Keratinocyte (primary cell): Measurements from ENCODE around the gene DUSP22. TPM values are rescaled to one million over a fixed set of nuclear protein-coding genes. Genes with fewer than 3 reads are reported as not detected.

ENCODE experiments used
- DNase-seq: peaks from one replicate; pipeline ENCODE4 v3.0.0-alpha.2; 2011; ENCODE audit warnings: low read depth, missing footprints, low spot score
- FAIRE-seq: peaks from 2 replicates; lab custom pipeline; 2011; peaks lifted over from hg19 to GRCh38; lab: Jason Lieb, UNC
- H2AFZ ChIP-seq: 2 replicates; pipeline ENCODE4 v1.6.0; 2012; ENCODE audit warnings: low read length, control low read depth, inconsistent platforms; ENCODE audit not compliant: control insufficient read depth
- H3K27ac ChIP-seq: 2 replicates; pipeline ENCODE4 v1.5.1; 2011; ENCODE audit warnings: low read length; ENCODE audit not compliant: control insufficient read depth, insufficient read depth
- H3K27me3 ChIP-seq: 3 replicates; pipeline ENCODE4 v1.6.0; 2011; ENCODE audit warnings: low read length; ENCODE audit not compliant: control insufficient read depth, insufficient read depth; ENCODE audit errors: extremely low read depth
- H3K36me3 ChIP-seq, 2 experiments: 2 replicates in 1 of 2; 3 replicates in 1 of 2; pipeline ENCODE4 v1.5.1; 2011; ENCODE audit warnings: low read length in 2 of 2, mild to moderate bottlenecking in 1 of 2; ENCODE audit not compliant: control insufficient read depth in 2 of 2, insufficient read depth in 2 of 2; ENCODE audit errors: extremely low read depth in 1 of 2
- H3K4me1 ChIP-seq: 3 replicates; pipeline ENCODE4 v1.5.1; 2011; ENCODE audit warnings: low read length; ENCODE audit not compliant: control insufficient read depth, insufficient read depth; ENCODE audit errors: extremely low read depth
- H3K4me2 ChIP-seq: 3 replicates; pipeline ENCODE4 v1.6.0; 2011; ENCODE audit warnings: low read depth, low read length; ENCODE audit not compliant: control insufficient read depth, insufficient read depth; ENCODE audit errors: extremely low read depth
- H3K4me3 ChIP-seq, 3 experiments: fragments of 200-600 bp in 1 of 3; sonication (generic) in 1 of 3; 2 replicates in 2 of 3; 3 replicates in 1 of 3; pipeline ENCODE4 v1.5.1; 2011 to 2016; ENCODE audit warnings: low read length in 3 of 3, mild to moderate bottlenecking in 3 of 3, control low read depth in 2 of 3, inconsistent platforms in 1 of 3, low read depth in 1 of 3, mixed read lengths in 1 of 3, mixed run types in 1 of 3, moderate library complexity in 1 of 3; ENCODE audit not compliant: control insufficient read depth in 2 of 3, insufficient read depth in 2 of 3; ENCODE audit errors: extremely low read depth in 1 of 3
- H3K79me2 ChIP-seq: 2 replicates; pipeline ENCODE4 v1.6.0; 2012; ENCODE audit warnings: low read length; ENCODE audit not compliant: control insufficient read depth, insufficient read depth
- H3K9ac ChIP-seq: 3 replicates; pipeline ENCODE4 v1.6.0; 2011; ENCODE audit warnings: low read length; ENCODE audit not compliant: control insufficient read depth, insufficient read depth; ENCODE audit errors: extremely low read depth
- H3K9me1 ChIP-seq: 3 replicates; pipeline ENCODE4 v1.6.0; 2011; ENCODE audit warnings: low read length; ENCODE audit not compliant: control insufficient read depth, insufficient read depth; ENCODE audit errors: extremely low read depth
- H3K9me3 ChIP-seq: 2 replicates; pipeline ENCODE4 v1.5.1; 2012; ENCODE audit warnings: low read depth, low read length; ENCODE audit not compliant: control insufficient read depth
- H4K20me1 ChIP-seq: 3 replicates; pipeline ENCODE4 v1.6.0; 2011; ENCODE audit warnings: low read length; ENCODE audit not compliant: control insufficient read depth, insufficient read depth; ENCODE audit errors: extremely low read depth
- EZH2 ChIP-seq: IDR thresholded peaks from one replicate; pipeline ENCODE4 v1.6.1; 2012; ENCODE audit warnings: inconsistent platforms, mild to moderate bottlenecking, low read length, moderate library complexity
- dilution Hi-C: fragments of 300-500 bp; cut with MboI; formaldehyde crosslinking; loops from one replicate; pipeline ENCODE4 v1.7.0; 2020; ENCODE audit warnings: low sequenced_read_pairs; ENCODE audit not compliant: extremely low pct_ligation_motif_present
- polyA plus RNA-seq, 5 experiments: library from polyadenylated mRNA; depleted of rRNA in 3 of 5; stranded (reverse) in 3 of 5; stranded (forward) in 1 of 5; unstranded in 1 of 5; fragments of >200 nt; gene quantifications; 1 replicate in 1 of 5; 2 replicates in 3 of 5; 3 replicates in 1 of 5; pipeline versions ENCODE4 v1.2.1 to v1.2.3, GENCODE V29; 2011 to 2012; ENCODE audit warnings: missing spikeins in 2 of 5, low read depth in 1 of 5, low replicate concordance in 1 of 5
- TF ChIP-seq, protein P1 (sequence below), 3 experiments: IDR thresholded peaks in 1 of 3; conservative IDR thresholded peaks in 1 of 3; optimal IDR thresholded peaks in 1 of 3; 2 replicates in 2 of 3; 3 replicates in 1 of 3; pipeline versions ENCODE3 to v1.5.1; 2011; ENCODE audit warnings: low read length in 3 of 3, mild to moderate bottlenecking in 3 of 3, moderate library complexity in 2 of 3, control low read depth in 1 of 3, inconsistent platforms in 1 of 3; ENCODE audit not compliant: insufficient read depth in 2 of 3; ENCODE audit errors: extremely low read depth in 1 of 3

DUSP22 gene
- polyA plus RNA-seq, 1 donor (not counting 4 experiments of a cell fraction or from before 2014, with no cell fraction given): 17.3 TPM

- no peak overlapping the region for H3K9ac ChIP-seq
- H3K4me3 ChIP-seq: no peak overlapping the region
- no peaks in the 10 kb centered on the region for H3K36me3 ChIP-seq
- no peak overlapping the region for H3K4me2 ChIP-seq
- DNase-seq (no peak), FAIRE-seq (no peak)
- H3K27me3 ChIP-seq: no peaks in the 10 kb centered on the region
- H4K20me1 ChIP-seq: no peaks in the 10 kb centered on the region
- dilution Hi-C loops: no loop called here
- no peak overlapping the region for H2AFZ ChIP-seq
- no peak for TF ChIP-seq EZH2
- TF ChIP-seq, protein P1, sequence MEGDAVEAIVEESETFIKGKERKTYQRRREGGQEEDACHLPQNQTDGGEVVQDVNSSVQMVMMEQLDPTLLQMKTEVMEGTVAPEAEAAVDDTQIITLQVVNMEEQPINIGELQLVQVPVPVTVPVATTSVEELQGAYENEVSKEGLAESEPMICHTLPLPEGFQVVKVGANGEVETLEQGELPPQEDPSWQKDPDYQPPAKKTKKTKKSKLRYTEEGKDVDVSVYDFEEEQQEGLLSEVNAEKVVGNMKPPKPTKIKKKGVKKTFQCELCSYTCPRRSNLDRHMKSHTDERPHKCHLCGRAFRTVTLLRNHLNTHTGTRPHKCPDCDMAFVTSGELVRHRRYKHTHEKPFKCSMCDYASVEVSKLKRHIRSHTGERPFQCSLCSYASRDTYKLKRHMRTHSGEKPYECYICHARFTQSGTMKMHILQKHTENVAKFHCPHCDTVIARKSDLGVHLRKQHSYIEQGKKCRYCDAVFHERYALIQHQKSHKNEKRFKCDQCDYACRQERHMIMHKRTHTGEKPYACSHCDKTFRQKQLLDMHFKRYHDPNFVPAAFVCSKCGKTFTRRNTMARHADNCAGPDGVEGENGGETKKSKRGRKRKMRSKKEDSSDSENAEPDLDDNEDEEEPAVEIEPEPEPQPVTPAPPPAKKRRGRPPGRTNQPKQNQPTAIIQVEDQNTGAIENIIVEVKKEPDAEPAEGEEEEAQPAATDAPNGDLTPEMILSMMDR (optimal IDR thresholded peaks at IDR 0.05 in 1 of 3, IDR thresholded peaks at IDR 0.05 in 1 of 3, conservative IDR thresholded peaks at IDR 0.05 in 1 of 3; ENCODE audit: extremely low read depth in 1 of 3, insufficient read depth in 2 of 3, low read length in 3 of 3): no peak
- H3K27ac ChIP-seq: no peak overlapping the region
- no peaks in the 10 kb centered on the region for H3K79me2 ChIP-seq
- peaks cover 1% of the 10 kb centered on the region for H3K9me3 ChIP-seq
- no peaks in the 10 kb centered on the region for H3K4me1 ChIP-seq
- no peaks in the 10 kb centered on the region for H3K9me1 ChIP-seq
Measured at GRCh38 chr6:280775-281468, 11.4 kb upstream of the DUSP22 start.

DNA sequence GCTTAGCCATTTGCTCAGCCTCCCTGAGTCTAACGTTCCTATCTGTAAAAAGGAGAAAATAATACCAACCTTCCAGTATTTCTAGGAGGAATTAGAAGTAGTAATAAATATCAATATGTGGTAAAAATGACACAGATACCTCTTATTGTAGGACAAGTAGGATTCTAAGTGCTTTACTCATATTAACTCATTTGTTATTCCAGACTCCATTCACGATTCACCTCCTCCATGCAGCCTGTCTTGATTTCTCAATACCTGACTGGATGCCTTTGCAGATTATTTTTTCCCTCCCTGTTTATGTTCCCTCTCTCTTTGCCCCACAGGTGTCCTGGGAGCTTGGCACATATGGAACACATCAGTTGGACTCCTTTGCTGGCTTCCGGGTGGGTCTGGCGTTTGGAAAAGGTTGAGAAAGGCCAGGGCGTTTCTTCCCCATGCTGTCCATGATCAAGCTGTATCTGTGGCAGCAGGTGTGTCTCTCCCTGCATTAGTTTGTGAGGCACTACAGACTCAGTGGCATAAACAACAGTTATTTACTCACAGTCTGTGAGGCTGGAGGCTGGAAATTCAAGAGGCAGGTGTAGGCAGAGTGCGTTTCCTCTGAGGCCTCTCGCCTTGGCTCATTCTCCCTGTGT, 10.7 kb upstream of the DUSP22 start:
- no peaks in the 10 kb centered on the region for H3K27me3 ChIP-seq
- H3K27ac ChIP-seq: no peak overlapping the region
- no peak for TF ChIP-seq EZH2
- TF ChIP-seq, protein P1 (optimal IDR thresholded peaks at IDR 0.05 in 1 of 3, IDR thresholded peaks at IDR 0.05 in 1 of 3, conservative IDR thresholded peaks at IDR 0.05 in 1 of 3; ENCODE audit: extremely low read depth in 1 of 3, insufficient read depth in 2 of 3, low read length in 3 of 3): no peak
- DNase-seq (no peak), FAIRE-seq (no peak)
- H3K4me2 ChIP-seq: no peak overlapping the region
- H3K4me3 ChIP-seq: no peak overlapping the region
- H2AFZ ChIP-seq: no peak overlapping the region
- H3K9me1 ChIP-seq: no peaks in the 10 kb centered on the region
- no peaks in the 10 kb centered on the region for H3K36me3 ChIP-seq
- H3K9ac ChIP-seq: no peak overlapping the region
- dilution Hi-C loops: no loop called here
- no peaks in the 10 kb centered on the region for H3K4me1 ChIP-seq
- no peaks in the 10 kb centered on the region for H3K79me2 ChIP-seq
- peaks cover 1% of the 10 kb centered on the region for H3K9me3 ChIP-seq
- no peaks in the 10 kb centered on the region for H4K20me1 ChIP-seq
